GM12874 (cell line): Measurements from ENCODE around the gene C3orf22.

Experiments
- CTCF ChIP-seq: IDR thresholded peaks from 2 replicates; pipeline ENCODE4 v1.5.1; 2011; ENCODE audit warnings: low read depth, mild to moderate bottlenecking, control low read depth, low read length, moderate library complexity; ENCODE audit not compliant: insufficient read depth

The C3orf22 gene

DNA sequence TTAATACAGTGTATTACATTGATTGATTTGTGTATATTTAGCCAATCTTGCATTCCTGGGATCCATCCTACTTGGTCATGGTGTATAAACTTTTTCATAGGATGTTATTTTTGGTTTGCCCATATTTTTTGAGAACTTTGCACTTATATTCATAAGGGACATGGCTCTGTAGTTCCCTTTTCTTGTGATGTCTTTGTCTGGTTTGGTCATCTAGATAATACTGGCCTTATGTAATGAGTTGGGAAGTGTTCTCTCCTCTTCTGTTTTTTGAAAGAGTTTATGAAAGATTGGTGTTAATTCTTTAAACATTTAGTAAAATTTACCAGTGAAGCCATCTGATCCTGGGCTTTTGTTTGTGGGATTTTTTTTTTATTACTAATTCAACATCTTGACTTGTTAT lies 25.2 kb downstream of the C3orf22 start:
- TF ChIP-seq CTCF, result no peak

- TF ChIP-seq CTCF, result no peak
These were observed 27.7 kb downstream of the C3orf22 start for GRCh38 chr3:126531051-126531330.

- no peak for TF ChIP-seq CTCF
These were observed 28.3 kb downstream of the C3orf22 start for GRCh38 chr3:126530171-126531050.

DNA sequence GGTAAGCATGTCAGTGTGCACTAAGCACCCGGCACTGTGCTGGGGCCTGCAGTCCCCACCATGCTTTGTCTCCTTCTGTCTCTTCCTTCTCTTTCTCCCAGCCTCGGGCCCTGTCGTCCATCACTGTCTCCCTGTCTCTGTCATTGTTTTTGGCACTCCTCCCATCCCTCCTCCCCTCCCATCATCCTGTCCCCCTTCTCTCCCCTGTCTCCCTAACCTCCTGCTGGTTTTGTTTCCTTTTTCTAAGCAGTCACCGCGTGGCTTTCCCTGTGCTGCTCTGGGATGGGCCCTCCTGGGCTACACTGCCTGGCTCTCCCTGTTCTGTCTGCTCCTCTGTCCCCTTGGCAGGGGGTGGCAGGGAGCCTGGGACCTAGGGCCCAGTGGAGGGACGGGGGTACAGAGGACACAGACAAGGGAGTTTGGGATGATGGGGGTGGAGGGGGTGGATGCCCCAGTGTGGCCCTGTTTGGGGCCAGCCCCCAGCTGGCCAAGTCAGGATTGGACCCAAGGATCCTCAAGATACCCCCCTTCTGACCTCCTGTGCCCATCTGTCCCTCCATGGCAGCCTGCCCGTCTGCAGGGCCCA lies 29.1 kb downstream of the C3orf22 start:
- TF ChIP-seq CTCF, result no peak

DNA sequence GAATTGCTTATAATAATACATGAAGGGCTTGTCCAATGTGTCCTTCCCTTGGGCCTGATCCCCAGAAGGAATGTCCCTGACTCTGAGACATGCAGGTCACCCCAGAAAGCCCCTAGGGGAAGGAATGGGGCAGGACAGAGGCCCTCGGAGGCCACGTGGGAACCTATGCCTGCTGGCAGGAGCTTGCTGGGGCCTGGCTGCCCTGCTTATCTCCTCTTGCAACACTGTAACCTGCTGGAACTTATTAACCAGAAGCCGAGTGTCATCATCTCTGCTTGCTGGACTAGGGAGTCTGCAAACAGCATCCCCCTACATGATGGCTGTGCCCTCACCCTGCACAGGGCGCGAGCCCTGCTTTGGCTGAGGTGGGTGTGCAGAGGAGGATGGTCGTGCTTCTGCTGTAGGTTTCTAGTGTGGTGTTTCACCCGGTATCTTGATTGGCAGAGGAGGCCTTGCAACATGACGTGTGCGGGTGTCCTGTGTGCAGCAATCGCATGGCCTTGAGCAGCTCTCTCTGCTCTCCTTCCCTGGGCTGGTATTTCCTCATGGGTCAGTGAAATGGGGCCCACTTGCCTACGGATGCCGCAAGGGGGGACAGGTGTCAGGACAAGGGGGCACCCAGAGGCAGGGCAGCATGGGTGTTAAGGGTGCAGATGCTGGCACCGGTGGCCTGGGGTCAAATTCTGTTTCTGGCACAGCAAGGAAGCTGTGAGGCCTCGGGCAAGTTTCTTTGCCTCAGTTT lies 29.8 kb downstream of the C3orf22 start:
- TF ChIP-seq CTCF, result no peak

DNA sequence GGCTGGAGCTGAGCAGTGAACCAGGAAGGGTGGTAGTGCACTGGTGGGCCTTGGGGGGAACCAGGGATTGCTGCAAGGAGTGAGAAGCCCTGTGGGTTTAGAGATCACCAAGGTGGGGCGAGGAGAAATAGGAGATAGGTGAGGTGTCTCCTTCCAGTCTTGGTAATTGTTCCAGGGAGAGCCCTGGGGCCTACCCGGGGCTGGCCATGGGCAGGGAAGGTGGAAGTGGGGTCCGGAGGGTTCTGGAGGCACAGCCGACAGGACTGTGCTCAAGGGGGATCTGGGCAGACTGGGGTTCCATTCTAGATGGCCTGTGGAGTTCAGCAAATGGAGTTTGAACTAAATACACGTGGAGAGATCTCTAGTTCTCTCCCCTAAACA lies 30.3 kb downstream of the C3orf22 start:
- no peak for TF ChIP-seq CTCF

- no peak for TF ChIP-seq CTCF
These were observed 31.1 kb downstream of the C3orf22 start for GRCh38 chr3:126527455-126528211.
